Brain microvascular endothelial cell (primary cell): ENCODE results near the gene ST3GAL5.

ENCODE experiments used
- DNase-seq: peaks from one replicate; pipeline ENCODE4 v3.0.0-alpha.2; 2020
- H3K27ac ChIP-seq: fragments of 250-450 bp; sonication (Bioruptor Pico); 2 replicates; pipeline ENCODE4 v1.5.1; 2020; ENCODE audit warnings: mild to moderate bottlenecking, moderate library complexity
- H3K27me3 ChIP-seq: fragments of 250-450 bp; sonication (Bioruptor Pico); replicated peaks from 2 replicates; pipeline ENCODE4 v1.5.1; 2020; ENCODE audit warnings: mild to moderate bottlenecking
- H3K36me3 ChIP-seq: fragments of 250-450 bp; sonication (Bioruptor Pico); replicated peaks from 2 replicates; pipeline ENCODE4 v1.5.1; 2020; ENCODE audit warnings: mild to moderate bottlenecking
- H3K4me3 ChIP-seq: 2 replicates; pipeline ENCODE4 v1.5.1; 2011; ENCODE audit warnings: low read depth, mild to moderate bottlenecking, control low read depth, low read length, moderate library complexity
- CTCF ChIP-seq: IDR thresholded peaks from 2 replicates; pipeline ENCODE4 v1.5.1; 2011; ENCODE audit warnings: low read depth, mild to moderate bottlenecking, moderate library complexity, low read length, control low read depth, inconsistent platforms; ENCODE audit errors: missing control alignments
- in situ Hi-C: cut with HindIII; loops from 2 replicates; pipeline ENCODE4 v1.10.0; 2017; ENCODE audit warnings: low sequenced_read_pairs, low pct_ligation_motif_present

The ST3GAL5 gene

GRCh38 chr2:85813982-85814801 is 74.6 kb downstream of the ST3GAL5 start:
- peak; percentile 81 for DNase-seq
- in situ Hi-C loops = loop anchor here (25.0 kb wide), 1 partner anchor 102 kb away; no protein-coding TSS in a partner anchor
- Histone ChIP-seq H3K27me3 (peaks cover 3% of the 10 kb centered on the region), H3K4me3 (no peak overlapping the region), H3K27ac (no peak overlapping the region), H3K36me3 (no peaks in the 10 kb centered on the region)
- peak; percentile 98 for TF ChIP-seq CTCF

GRCh38 chr2:85813211-85813981 is 75.4 kb downstream of the ST3GAL5 start:
- TF ChIP-seq CTCF = no peak
- Histone ChIP-seq H3K27ac (no peak overlapping the region), H3K27me3 (peaks cover 3% of the 10 kb centered on the region), H3K36me3 (no peaks in the 10 kb centered on the region), H3K4me3 (no peak overlapping the region)
- in situ Hi-C loops = loop anchor here (25.0 kb wide), 1 partner anchor 101 kb away; no protein-coding TSS in a partner anchor
- DNase-seq = no peak

- no peak for DNase-seq
- no peak overlapping the region for H3K4me3 ChIP-seq
- in situ Hi-C loops = loop anchor here (25.0 kb wide), 1 partner anchor 100 kb away; no protein-coding TSS in a partner anchor
- H3K36me3 ChIP-seq = no peaks in the 10 kb centered on the region
- no peak overlapping the region for H3K27ac ChIP-seq
- TF ChIP-seq CTCF = no peak
- no peaks in the 10 kb centered on the region for H3K27me3 ChIP-seq
Observed at GRCh38 chr2:85812094-85812735, 76.6 kb downstream of the ST3GAL5 start.

- TF ChIP-seq CTCF = no peak
- in situ Hi-C loops = loop anchor here (25.0 kb wide), 1 partner anchor 99 kb away; no protein-coding TSS in a partner anchor
- Histone ChIP-seq H3K27me3 (no peaks in the 10 kb centered on the region), H3K4me3 (no peak overlapping the region), H3K27ac (no peak overlapping the region), H3K36me3 (no peaks in the 10 kb centered on the region)
- no peak for DNase-seq
Observed at GRCh38 chr2:85811180-85812093, 77.4 kb downstream of the ST3GAL5 start.
